ENCODE data around the gene RANBP9. TPM values are rescaled to one million over a fixed set of nuclear protein-coding genes. Genes with fewer than 3 reads are reported as not detected.

Gene RANBP9
- total and polyA plus RNA-seq, 2 donors (not counting 3 experiments of a cell fraction or from before 2014, with no cell fraction given) = 15.1 to 40.2 TPM

- FAIRE-seq (no peak), DNase-seq (ENCODE audit: low read depth, low spot score) (no peak)
- peaks cover 4% of the 10 kb centered on the region for H3K4me1 ChIP-seq (ENCODE audit: control insufficient read depth, extremely low read depth, insufficient read depth, low read length)
- no TSS peak for BruUV-seq (replicated peaks)
- no peak overlapping the region for H3K4me3 ChIP-seq (replicated peaks in 1 of 3; ENCODE audit: insufficient read depth in 1 of 3, low read depth in 1 of 3, low read length in 3 of 3)
- no peaks in the 10 kb centered on the region for H3K9me3 ChIP-seq (replicated peaks; ENCODE audit: control insufficient read depth, insufficient read depth, low read length)
- H3K27me3 ChIP-seq (ENCODE audit: control insufficient read depth in 2 of 2, insufficient read depth in 2 of 2, low read length in 2 of 2) = no peaks in the 10 kb centered on the region
- ChIA-PET POLR2A (no interaction called here), CTCF (interaction anchor here (1.0 kb wide), 1 partner anchor 12 kb away, joined by 3 read pairs; no protein-coding TSS in a partner anchor)
- TF ChIP-seq MAX (IDR thresholded peaks at IDR 0.05; ENCODE audit: insufficient read depth, insufficient read length) (no peak), FOS (IDR thresholded peaks at IDR 0.05; ENCODE audit: borderline replicate concordance, insufficient read depth, low read length) (no peak), GATA2 (IDR thresholded peaks at IDR 0.05; ENCODE audit: insufficient read depth, insufficient read length, low read depth, low read length) (no peak), EZH2 (IDR thresholded peaks at IDR 0.05; ENCODE audit: borderline replicate concordance, low read depth, low read length, severe bottlenecking) (no peak), JUN (IDR thresholded peaks at IDR 0.05; ENCODE audit: borderline replicate concordance, insufficient read depth, insufficient read length, low read depth) (no peak), POLR2AphosphoS5 (IDR thresholded peaks at IDR 0.05; ENCODE audit: insufficient read depth, low read depth, low read length) (no peak), POLR2A (IDR thresholded peaks at IDR 0.05; ENCODE audit: low read depth, low read length) (no peak), MYC (IDR thresholded peaks at IDR 0.05; ENCODE audit: low read depth, low read length) (no peak), CTCF (IDR thresholded peaks at IDR 0.05; ENCODE audit: extremely low read depth in 1 of 2, insufficient read depth in 1 of 2, low read depth in 1 of 2, low read length in 2 of 2) (no peak)
- intact Hi-C loops (cut with micrococcal nuclease) = no loop called here
- no peaks in the 10 kb centered on the region for H3K9me1 ChIP-seq (replicated peaks; ENCODE audit: control insufficient read depth, extremely low read depth, insufficient read depth, low read length)
- peaks cover 9% of the 10 kb centered on the region for H4K20me1 ChIP-seq (replicated peaks; ENCODE audit: control insufficient read depth, extremely low read depth, insufficient read depth, low read length)
- H3K4me2 ChIP-seq (ENCODE audit: insufficient read depth, low read length) = no peak overlapping the region
- H3K36me3 ChIP-seq (ENCODE audit: control insufficient read depth in 2 of 2, extremely low read depth in 1 of 2, insufficient read depth in 2 of 2, low read length in 2 of 2) = no peaks in the 10 kb centered on the region
- dilution Hi-C loops (cut with MboI; ENCODE audit: extremely low pct_ligation_motif_present, low sequenced_read_pairs) = no loop called here
- H3K9ac ChIP-seq (replicated peaks; ENCODE audit: extremely low read depth, insufficient read depth, low read length) = no peak overlapping the region
- H3K27ac ChIP-seq (ENCODE audit: insufficient read depth, low read depth, low read length) = no peak overlapping the region
- H2AFZ ChIP-seq (ENCODE audit: low read depth, low read length) = no peak overlapping the region
- peaks cover 86% of the 10 kb centered on the region for H3K79me2 ChIP-seq (ENCODE audit: control insufficient read depth, insufficient read depth, low read length)
Measured at GRCh38 chr6:13672904-13673303, 38.7 kb downstream of the RANBP9 start.

All from endothelial cell of umbilical vein (primary cell).